HS-5 (cell line): ENCODE data around the gene HEXD.

Experiments used
- DNase-seq: peaks from one replicate; pipeline ENCODE4 v3.0.0-alpha.2; 2012; ENCODE audit warnings: low read depth

The HEXD gene

GRCh38 chr17:82416264-82416663 lies 1.9 kb upstream of the HEXD start:
- no peak for DNase-seq

GRCh38 chr17:82416771-82417170 lies 1.4 kb upstream of the HEXD start:
- no peak for DNase-seq

GRCh38 chr17:82419540-82419939 lies 1.4 kb downstream of the HEXD start:
- no peak for DNase-seq

GRCh38 chr17:82424001-82424862 lies 6.1 kb downstream of the HEXD start:
- no peak for DNase-seq

GRCh38 chr17:82424863-82425159 lies 6.7 kb downstream of the HEXD start:
- no peak for DNase-seq

GRCh38 chr17:82428546-82428945 lies 10.4 kb downstream of the HEXD start:
- no peak for DNase-seq

- DNase-seq, result no peak
These were observed 11.7 kb downstream of the HEXD start for GRCh38 chr17:82429824-82430223.

- no peak for DNase-seq
These were observed 13.9 kb downstream of the HEXD start for GRCh38 chr17:82432017-82432416.

GRCh38 chr17:82433560-82434215 lies 15.5 kb downstream of the HEXD start:
- DNase-seq, result no peak

- DNase-seq, result no peak
These were observed 16.0 kb downstream of the HEXD start for GRCh38 chr17:82434216-82434565.

GRCh38 chr17:82435103-82435502 lies 17.0 kb downstream of the HEXD start:
- DNase-seq, result no peak

GRCh38 chr17:82435601-82436583 lies 17.7 kb downstream of the HEXD start:
- DNase-seq, result no peak

- DNase-seq, result no peak
These were observed 18.6 kb downstream of the HEXD start for GRCh38 chr17:82436601-82437324.

- DNase-seq, result no peak
These were observed 19.1 kb downstream of the HEXD start for GRCh38 chr17:82437325-82437668.

GRCh38 chr17:82438401-82439193 lies 20.4 kb downstream of the HEXD start:
- no peak for DNase-seq

GRCh38 chr17:82439194-82439828 lies 21.2 kb downstream of the HEXD start:
- DNase-seq, result no peak

- no peak for DNase-seq
These were observed 21.8 kb downstream of the HEXD start for GRCh38 chr17:82439829-82440365.

GRCh38 chr17:82440469-82440981 lies 22.4 kb downstream of the HEXD start:
- DNase-seq, result no peak

- DNase-seq, result no peak
These were observed 23.0 kb downstream of the HEXD start for GRCh38 chr17:82440991-82441627.
